Small intestine (tissue), 7 donors: Measurements from ENCODE around the gene F8. TPM values are rescaled to one million over a fixed set of nuclear protein-coding genes. Genes with fewer than 3 reads are reported as not detected.

Experiments used
- DNase-seq, 2 donors: peaks; one replicate each; pipeline versions ENCODE4 v3.0.0 to v3.0.0-alpha.2; 2013
- FAIRE-seq: peaks from 2 replicates; lab custom pipeline; 2012; peaks lifted over from hg19 to GRCh38; lab: Jason Lieb, UNC
- H3K27ac ChIP-seq, 3 donors: one replicate each; pipeline ENCODE4 v1.5.1; 2013; ENCODE audit warnings: low read length in 2 of 3, mild to moderate bottlenecking in 2 of 3, control low read depth in 1 of 3, inconsistent platforms in 1 of 3, low read depth in 1 of 3, moderate library complexity in 1 of 3
- H3K27me3 ChIP-seq, 3 donors: one replicate each; pipeline ENCODE4 v1.6.1; 2013; ENCODE audit warnings: low read length in 3 of 3, inconsistent platforms in 1 of 3; ENCODE audit not compliant: control insufficient read depth in 3 of 3, insufficient read depth in 3 of 3
- H3K36me3 ChIP-seq, 3 donors: one replicate each; pipeline ENCODE4 v1.6.1; 2013; ENCODE audit warnings: low read length in 3 of 3, inconsistent platforms in 1 of 3, low read depth in 1 of 3, mild to moderate bottlenecking in 1 of 3, moderate library complexity in 1 of 3; ENCODE audit not compliant: control insufficient read depth in 3 of 3, insufficient read depth in 2 of 3
- H3K4me1 ChIP-seq, 3 donors: one replicate each; pipeline ENCODE4 v1.6.1; 2013; ENCODE audit warnings: low read length in 2 of 3, inconsistent platforms in 1 of 3, low read depth in 1 of 3, mild to moderate bottlenecking in 1 of 3, moderate library complexity in 1 of 3; ENCODE audit not compliant: control insufficient read depth in 3 of 3, insufficient read depth in 2 of 3
- H3K4me3 ChIP-seq, 3 donors: one replicate each; pipeline ENCODE4 v1.5.1; 2013; ENCODE audit warnings: low read length in 3 of 3, control low read depth in 1 of 3, inconsistent platforms in 1 of 3, low read depth in 1 of 3, mild to moderate bottlenecking in 1 of 3, moderate library complexity in 1 of 3
- H3K9me3 ChIP-seq, 2 donors: one replicate each; pipeline ENCODE4 v1.6.1; 2013; ENCODE audit warnings: low read depth in 1 of 2, low read length in 1 of 2; ENCODE audit not compliant: control insufficient read depth in 2 of 2, insufficient read depth in 1 of 2
- WGBS, 3 donors: extraction: QIAGEN DNeasy Blood & Tissue Kit; methylation state at CpG; one replicate each; pipeline ENCODE4 v1.1.7; 2013; 5-methylcytosine and 5-hydroxymethylcytosine counted together
- polyA plus RNA-seq, 4 donors: library from polyadenylated mRNA; stranded (reverse) in 3 of 4; unstranded in 1 of 4; fragments of 200-250 nt in 3 of 4; fragments of 120-200 nt in 1 of 4; gene quantifications; one replicate each; pipeline versions ENCODE4 v1.2.1 to v1.2.3, GENCODE V29; 2013
- donor health status: healthy with polysubstance abuse.
- donor health status: control.
- donor health status: control.
- donor health status: Bipolar disorder and iron deficiency.
- donor health status: healthy.

F8 gene
- polyA plus RNA-seq, 4 donors = 0.89 to 4.8 (median 1.7) TPM

DNA sequence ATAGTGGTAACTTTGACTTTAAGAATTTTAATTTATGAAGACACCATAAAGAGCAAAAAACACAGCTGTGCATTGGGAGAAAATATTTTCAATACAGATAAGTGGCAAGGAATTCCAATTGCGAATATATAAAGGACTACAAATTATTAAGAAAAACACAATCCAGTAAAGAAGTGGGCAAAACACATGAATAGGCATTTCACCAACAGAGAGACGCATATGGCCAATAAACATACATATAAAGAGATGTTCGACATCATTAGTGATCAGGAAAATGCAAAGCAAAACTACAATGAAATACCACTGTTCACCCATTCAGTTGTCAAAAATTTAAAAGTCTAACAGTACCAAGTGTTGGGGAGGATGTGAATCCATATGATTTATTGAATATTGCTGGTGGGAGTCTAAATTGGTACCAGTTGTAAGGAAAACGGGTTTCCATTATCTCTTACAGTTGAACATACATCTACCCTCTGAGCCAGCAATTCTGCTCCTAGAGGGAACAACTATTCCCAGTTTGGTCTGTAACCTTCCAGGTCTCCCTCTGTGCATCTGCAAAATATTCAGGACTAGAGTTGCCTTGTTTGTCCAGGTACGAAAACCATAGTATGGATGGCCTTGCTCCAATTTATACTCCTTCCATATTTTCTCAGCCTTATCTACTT is 215.6 kb downstream of the F8 start:
- H3K4me3 ChIP-seq = no peak overlapping the region
- no peaks in the 10 kb centered on the region for H3K27me3 ChIP-seq
- DNase-seq (no peak), FAIRE-seq (no peak)
- H3K4me1 ChIP-seq = peaks cover 0 to 20% (median 0%) of the 10 kb centered on the region in 3 donors
- whole genome bisulfite sequencing, 3 donors = 88 to 97% (median 94%) methylated on average over 5 of the region's 5 CpGs
- H3K27ac ChIP-seq = no peak overlapping the region
- H3K9me3 ChIP-seq = no peaks in the 10 kb centered on the region
- no peaks in the 10 kb centered on the region for H3K36me3 ChIP-seq

DNA sequence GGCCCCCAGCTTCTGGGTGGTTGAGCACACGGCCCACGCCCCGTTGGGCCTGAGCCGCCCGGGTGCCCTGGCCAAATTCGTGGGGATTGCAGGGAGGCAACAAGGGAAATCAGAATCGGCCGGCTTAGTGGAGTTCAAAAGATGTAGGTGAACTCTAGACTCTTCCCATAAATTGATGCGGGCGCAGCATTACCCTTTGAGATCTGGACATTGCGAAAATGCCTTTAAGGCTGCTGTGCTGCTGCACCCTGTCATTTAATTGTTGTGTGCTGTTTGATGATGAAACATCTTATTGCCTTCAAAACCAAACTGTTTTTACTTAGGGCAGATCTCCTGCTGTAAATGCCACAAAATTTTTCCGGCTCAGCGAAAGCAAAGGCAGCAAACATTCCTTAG is 216.8 kb downstream of the F8 start:
- 7 to 35% (median 12%) methylated on average over 9 to 13 of the region's 13 CpGs for WGBS, 3 donors
- peak; percentile 79 to 82 for DNase-seq
- H3K27ac ChIP-seq = peak overlapping the region; percentile 82 to 88 (median 84)
- no peaks in the 10 kb centered on the region for H3K36me3 ChIP-seq
- H3K27me3 ChIP-seq = no peaks in the 10 kb centered on the region
- no peak for FAIRE-seq
- no peaks in the 10 kb centered on the region for H3K9me3 ChIP-seq
- peaks cover 0 to 30% (median 0%) of the 10 kb centered on the region in 3 donors for H3K4me1 ChIP-seq
- H3K4me3 ChIP-seq = peak overlapping the region in 2 of 3 donors; percentile 73 to 84

GRCh38 chrX:154804957-154805695 is 217.4 kb downstream of the F8 start, which contains the start of gene MPP1:
MPP1 (minus strand) TSS chrX:154805485; CDS start chrX:154805373, 112 bp downstream.
- H3K4me3 ChIP-seq = peak within 1 kb of the TSS; percentile 51 to 84 (median 73)
- H3K4me1 ChIP-seq = peaks cover 0 to 31% (median 0%) of the 10 kb centered on the region in 3 donors
- H3K27me3 ChIP-seq = no peaks in the 10 kb centered on the region
- DNase-seq (peak; percentile 80 to 88), FAIRE-seq (no peak)
- H3K27ac ChIP-seq = peak within 1 kb of the TSS; percentile 84 to 92 (median 86)
- WGBS, 3 donors = 1 to 35% (median 14%) methylated on average over 49 to 65 of the region's 65 CpGs
- no peaks in the 10 kb centered on the region for H3K36me3 ChIP-seq
- H3K9me3 ChIP-seq = no peaks in the 10 kb centered on the region

DNA sequence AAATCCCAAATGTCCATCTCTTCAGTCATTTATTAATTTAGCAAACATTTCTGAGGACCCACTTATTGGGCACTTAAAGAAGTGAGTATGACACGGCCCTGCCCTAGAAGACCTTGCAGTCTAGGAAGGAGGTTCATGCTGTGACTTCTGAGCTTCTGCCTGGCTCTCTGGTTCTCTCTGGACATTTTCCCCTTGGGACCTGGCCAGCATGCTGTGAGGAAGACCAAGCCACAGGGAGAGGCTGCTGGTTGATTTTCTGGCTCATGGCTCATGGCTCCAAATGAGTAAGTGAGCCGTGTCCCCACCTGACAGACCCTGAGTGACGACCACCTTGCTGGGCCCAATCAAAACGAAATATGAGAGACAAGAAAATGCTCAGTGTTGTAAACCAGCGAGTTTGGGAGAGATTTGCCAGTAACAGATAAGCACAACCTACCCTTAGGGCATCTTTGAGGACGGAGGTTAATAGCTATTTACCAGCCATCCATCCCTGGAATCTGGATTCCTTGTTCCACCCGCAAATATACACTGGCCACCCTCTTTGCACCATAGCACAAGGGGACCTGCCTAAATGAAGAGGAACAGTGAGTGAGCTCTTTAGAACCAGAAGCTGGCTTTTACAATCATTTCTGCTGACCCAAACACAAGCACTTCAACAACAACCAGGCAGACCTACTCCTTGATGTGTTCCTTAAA is 218.1 kb downstream of the F8 start:
- peak overlapping the region; percentile 84 to 92 (median 86) for H3K27ac ChIP-seq
- no peak for FAIRE-seq

GRCh38 chrX:154802947-154803346 is 219.6 kb downstream of the F8 start:
- DNase-seq (peak in 1 of 2 donors; percentile 12), FAIRE-seq (no peak)
- H3K27me3 ChIP-seq = no peaks in the 10 kb centered on the region
- H3K4me1 ChIP-seq = peaks cover 0 to 42% (median 0%) of the 10 kb centered on the region in 3 donors
- peak overlapping the region; percentile 32 to 92 (median 49) for H3K27ac ChIP-seq
- H3K4me3 ChIP-seq = peak overlapping the region in 1 of 3 donors; percentile 12
- H3K36me3 ChIP-seq = no peaks in the 10 kb centered on the region
- no peaks in the 10 kb centered on the region for H3K9me3 ChIP-seq
- 37 to 70% (median 56%) methylated on average over 2 of the region's 2 CpGs for WGBS, 3 donors

More for the DNA sequence above, 218.1 kb downstream of the F8 start:
- DNase-seq = peak in 1 of 2 donors; percentile 12
- peaks cover 0 to 37% (median 0%) of the 10 kb centered on the region in 3 donors for H3K4me1 ChIP-seq
- no peaks in the 10 kb centered on the region for H3K27me3 ChIP-seq
- peak overlapping the region; percentile 51 to 84 (median 73) for H3K4me3 ChIP-seq
- no peaks in the 10 kb centered on the region for H3K9me3 ChIP-seq
- no peaks in the 10 kb centered on the region for H3K36me3 ChIP-seq
- WGBS, 3 donors = 15 to 32% (median 28%) methylated on average over 7 of the region's 7 CpGs

GRCh38 chrX:154800478-154801210 is 221.9 kb downstream of the F8 start:
- Histone ChIP-seq H3K9me3 (no peaks in the 10 kb centered on the region), H3K27ac (peak overlapping the region in 2 of 3 donors; percentile 87 to 90), H3K4me3 (no peak overlapping the region), H3K36me3 (no peaks in the 10 kb centered on the region), H3K4me1 (peaks cover 0 to 36% (median 0%) of the 10 kb centered on the region in 3 donors), H3K27me3 (no peaks in the 10 kb centered on the region)
- DNase-seq (peak; percentile 57 to 80), FAIRE-seq (no peak)
- 23 to 57% (median 49%) methylated on average over 8 of the region's 8 CpGs for WGBS, 3 donors

DNA sequence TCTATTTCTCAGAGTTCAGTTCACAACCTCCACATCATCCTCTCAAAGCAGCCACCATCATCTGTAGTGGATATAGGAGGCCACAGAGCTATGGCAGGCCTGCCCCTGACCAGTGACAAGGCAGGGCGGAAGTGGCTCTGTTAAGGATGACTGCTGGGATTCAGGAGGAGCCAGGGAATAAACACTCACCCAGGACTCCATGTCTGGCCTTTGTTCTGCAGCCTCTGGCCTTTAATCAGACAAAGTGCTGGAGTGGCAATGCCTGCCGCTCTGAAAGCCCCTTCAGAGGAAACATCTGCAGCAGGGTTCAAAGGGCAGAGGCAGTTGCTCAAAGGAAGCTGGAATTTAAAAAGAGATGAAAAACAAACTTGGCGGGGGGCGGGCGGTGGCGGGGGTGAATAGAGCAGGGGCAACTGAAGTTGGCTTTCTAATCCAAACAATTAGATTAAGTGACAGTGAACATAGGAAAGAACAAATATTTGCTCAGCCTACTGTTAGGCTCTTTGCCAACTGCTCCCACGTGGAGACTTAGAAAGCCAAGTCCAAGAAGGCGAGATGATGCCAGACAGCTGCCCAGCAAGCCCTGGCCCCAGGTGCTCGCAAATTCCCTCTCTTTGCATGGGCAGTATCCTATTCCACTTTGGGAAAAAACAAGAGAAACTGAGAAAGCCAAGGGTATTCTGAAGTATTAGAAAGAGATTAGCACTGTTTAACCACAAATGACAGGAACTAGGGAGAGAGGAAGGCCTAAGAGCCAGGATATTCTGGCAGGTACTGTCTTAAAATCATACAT is 222.8 kb downstream of the F8 start:
- Histone ChIP-seq H3K27me3 (no peaks in the 10 kb centered on the region), H3K4me3 (no peak overlapping the region), H3K4me1 (peaks cover 0 to 34% (median 0%) of the 10 kb centered on the region in 3 donors), H3K9me3 (no peaks in the 10 kb centered on the region), H3K27ac (peak overlapping the region; percentile 47 to 90 (median 87)), H3K36me3 (no peaks in the 10 kb centered on the region)
- DNase-seq (peak; percentile 71), FAIRE-seq (no peak)
- WGBS, 3 donors = 17 to 33% (median 20%) methylated on average over 9 of the region's 9 CpGs
